RWPE1 (cell line): ENCODE results near the gene CLDN19.

Experiments used
- CTCF ChIA-PET: fragments of 350-600 bp; sonication (Branson Sonifier 250); formaldehyde crosslinking; extraction: SDS; loops from one replicate; lab custom pipeline; 2021; lab: Yijun Ruan, JAX
- POLR2A ChIA-PET: fragments of 400-600 bp; formaldehyde crosslinking; extraction: SDS; loops from one replicate; lab custom pipeline; 2020; ENCODE audit warnings: antibody characterized with exemption; ENCODE audit not compliant: low non-redundant PET; lab: Yijun Ruan, JAX
- DNase-seq: peaks from one replicate; pipeline ENCODE4 v3.0.0; 2012; ENCODE audit warnings: low spot score
- H3K27ac ChIP-seq: fragments of 450-650 bp; 2 replicates; pipeline ENCODE4 v1.5.1; 2017
- TF ChIP-seq, protein P1 (sequence below): fragments of 450-650 bp; conservative IDR thresholded peaks from 2 replicates; pipeline ENCODE4 v1.5.1; 2017; ENCODE audit warnings: low read depth, mild to moderate bottlenecking

Gene CLDN19, protein sequence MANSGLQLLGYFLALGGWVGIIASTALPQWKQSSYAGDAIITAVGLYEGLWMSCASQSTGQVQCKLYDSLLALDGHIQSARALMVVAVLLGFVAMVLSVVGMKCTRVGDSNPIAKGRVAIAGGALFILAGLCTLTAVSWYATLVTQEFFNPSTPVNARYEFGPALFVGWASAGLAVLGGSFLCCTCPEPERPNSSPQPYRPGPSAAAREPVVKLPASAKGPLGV

GRCh38 chr1:42739753-42740700, at the start of gene CLDN19:
Gene CLDN19, minus strand, starts transcription at chr1:42740236. Its CDS starts 173 bp downstream, at chr1:42740063.
- no peak for DNase-seq
- POLR2A ChIA-PET = no interaction called here
- no peak within 1 kb of the TSS for H3K27ac ChIP-seq
- TF ChIP-seq, protein P1, sequence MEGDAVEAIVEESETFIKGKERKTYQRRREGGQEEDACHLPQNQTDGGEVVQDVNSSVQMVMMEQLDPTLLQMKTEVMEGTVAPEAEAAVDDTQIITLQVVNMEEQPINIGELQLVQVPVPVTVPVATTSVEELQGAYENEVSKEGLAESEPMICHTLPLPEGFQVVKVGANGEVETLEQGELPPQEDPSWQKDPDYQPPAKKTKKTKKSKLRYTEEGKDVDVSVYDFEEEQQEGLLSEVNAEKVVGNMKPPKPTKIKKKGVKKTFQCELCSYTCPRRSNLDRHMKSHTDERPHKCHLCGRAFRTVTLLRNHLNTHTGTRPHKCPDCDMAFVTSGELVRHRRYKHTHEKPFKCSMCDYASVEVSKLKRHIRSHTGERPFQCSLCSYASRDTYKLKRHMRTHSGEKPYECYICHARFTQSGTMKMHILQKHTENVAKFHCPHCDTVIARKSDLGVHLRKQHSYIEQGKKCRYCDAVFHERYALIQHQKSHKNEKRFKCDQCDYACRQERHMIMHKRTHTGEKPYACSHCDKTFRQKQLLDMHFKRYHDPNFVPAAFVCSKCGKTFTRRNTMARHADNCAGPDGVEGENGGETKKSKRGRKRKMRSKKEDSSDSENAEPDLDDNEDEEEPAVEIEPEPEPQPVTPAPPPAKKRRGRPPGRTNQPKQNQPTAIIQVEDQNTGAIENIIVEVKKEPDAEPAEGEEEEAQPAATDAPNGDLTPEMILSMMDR = no peak
- CTCF ChIA-PET = interaction anchor here (1.3 kb wide), 1 partner anchor 17 kb away, joined by 3 read pairs; no protein-coding TSS in a partner anchor

- TF ChIP-seq, protein P1 = no peak
- no peak overlapping the region for H3K27ac ChIP-seq
- POLR2A ChIA-PET = no interaction called here
- no peak for DNase-seq
- CTCF ChIA-PET = interaction anchor here (1.3 kb wide), 1 partner anchor 75 kb away, joined by 3 read pairs; no protein-coding TSS in a partner anchor
Observed at GRCh38 chr1:42788021-42788420, 48.0 kb upstream of the CLDN19 start.

DNA sequence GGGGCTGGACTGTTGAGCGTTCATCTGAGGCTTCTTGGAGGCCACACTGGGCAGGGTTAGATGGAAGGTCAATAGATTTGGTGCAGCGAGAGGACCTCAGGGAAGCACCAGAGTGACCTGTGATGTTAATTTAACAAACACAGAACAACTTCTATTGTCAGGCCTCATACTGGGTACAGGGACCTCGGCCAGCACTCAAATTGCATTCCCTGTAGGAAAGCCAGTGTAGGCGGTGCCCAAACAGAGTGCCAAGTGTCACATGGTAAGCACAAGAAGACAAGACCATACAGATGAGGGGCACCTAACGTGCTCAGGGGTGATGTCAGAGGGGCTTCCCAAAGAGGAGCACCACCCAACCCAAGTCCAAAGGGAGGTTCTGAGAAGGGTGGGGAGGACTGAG, 46.1 kb upstream of the CLDN19 start:
- no peak overlapping the region for H3K27ac ChIP-seq
- ChIA-PET CTCF (interaction anchor here (0.5 to 1.9 kb wide), 2 partner anchors 17 to 288 kb away, joined by 3 to 5 read pairs; no protein-coding TSS in a partner anchor), POLR2A (no interaction called here)
- no peak for DNase-seq
- TF ChIP-seq, protein P1 = no peak

DNA sequence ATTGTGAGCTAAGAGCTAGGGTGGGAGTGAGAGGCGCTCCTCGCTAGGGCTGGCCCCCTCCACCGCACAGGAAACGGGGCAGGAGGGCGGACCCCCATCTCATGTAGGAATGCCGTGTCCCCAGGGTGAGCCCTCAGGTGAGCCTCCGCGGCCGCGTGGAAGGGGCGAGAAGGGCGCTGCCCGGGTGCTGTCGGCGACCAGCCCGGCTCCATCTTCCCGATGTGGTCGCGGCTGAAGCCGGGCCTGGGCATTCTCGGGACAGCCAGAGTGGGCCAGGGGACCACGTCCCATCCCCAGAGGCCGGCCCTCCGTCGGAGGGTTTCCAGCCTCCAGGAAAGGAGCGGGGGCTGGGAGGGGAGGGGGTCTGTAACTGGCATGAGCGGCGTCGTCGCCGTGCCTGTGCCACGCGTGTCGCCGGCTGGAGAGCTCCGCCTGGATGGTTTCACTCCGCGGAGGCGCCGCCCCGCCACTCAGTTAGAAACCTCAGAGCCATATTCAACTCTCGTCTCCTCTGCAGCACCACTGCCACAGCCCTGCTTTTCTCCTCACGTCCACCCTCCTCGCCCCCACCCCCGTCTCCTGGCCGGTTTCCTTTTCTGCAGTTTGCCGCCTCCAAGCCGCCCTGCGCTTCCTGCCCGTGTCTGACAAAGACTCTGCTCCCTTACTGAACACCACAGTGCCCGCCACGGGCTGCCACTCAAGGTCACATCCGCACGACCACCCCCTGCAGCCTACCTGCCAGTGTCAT, 45.1 kb upstream of the CLDN19 start, which contains the start of gene TMEM269:
TMEM269 (plus strand) TSS at position 46 of the 748 bp plus-strand sequence. CDS start 4,903 bp downstream, outside the sequence.
- H3K27ac ChIP-seq = no peak within 1 kb of the TSS
- CTCF ChIA-PET = interaction anchor here (1.9 kb wide), 1 partner anchor 288 kb away, joined by 5 read pairs; no protein-coding TSS in a partner anchor
- TF ChIP-seq, protein P1 = no peak
- POLR2A ChIA-PET = no interaction called here
- DNase-seq = no peak

GRCh38 chr1:42784547-42784945, 44.5 kb upstream of the CLDN19 start:
- POLR2A ChIA-PET = no interaction called here
- TF ChIP-seq, protein P1 = no peak
- CTCF ChIA-PET = interaction anchor here (1.9 kb wide), 1 partner anchor 289 kb away, joined by 5 read pairs; no protein-coding TSS in a partner anchor
- DNase-seq = no peak
- H3K27ac ChIP-seq = no peak overlapping the region
